ENCODE measurements around the gene ILF2. TPM values are rescaled to one million over a fixed set of nuclear protein-coding genes. Genes with fewer than 3 reads are reported as not detected.
"Not testable (repeated sequence)": the region's sequence is repeated elsewhere in the genome, so short reads cannot be mapped to it uniquely, and the experiment has no call there.

Gene ILF2
- total and polyA plus RNA-seq, 4 donors: 46.7 to 133 (median 111) TPM

GRCh38 chr1:153642161-153642560 lies 28.6 kb downstream of the ILF2 start:
- Histone ChIP-seq H3K36me3 (ENCODE audit: control insufficient read depth in 4 of 4, insufficient read depth in 4 of 4, low read length in 4 of 4) (peaks cover 46 to 67% (median 53%) of the 10 kb centered on the region in 4 donors), H3K27ac (ENCODE audit: low read depth in 1 of 2, low read length in 1 of 2) (no peak overlapping the region), H3K27me3 (ENCODE audit: control insufficient read depth in 3 of 3, insufficient read depth in 3 of 3, low read length in 2 of 3) (no peaks in the 10 kb centered on the region), H3K9me3 (ENCODE audit: control insufficient read depth in 4 of 4, insufficient read depth in 3 of 4, low read length in 3 of 4) (no peaks in the 10 kb centered on the region), H3K9ac (ENCODE audit: insufficient read depth in 1 of 2, low read length in 2 of 2) (no peak overlapping the region), H3K4me3 (no peak overlapping the region), H3K4me1 (ENCODE audit: control insufficient read depth in 5 of 5, insufficient read depth in 5 of 5, low read length in 5 of 5) (peaks cover 0 to 11% (median 0%) of the 10 kb centered on the region in 5 donors)
- DNase-seq (no peak), ATAC-seq (ENCODE audit: insufficient read depth, low FRiP score) (no peak)
- no peak for TF ChIP-seq CTCF (IDR thresholded peaks at IDR 0.05; ENCODE audit: control extremely low read depth, extremely low read depth)
- 89 to 93% methylated on average over 11 of the region's 11 CpGs for WGBS, 2 donors

- Histone ChIP-seq H3K4me3 (no peak overlapping the region), H3K27me3 (ENCODE audit: control insufficient read depth in 3 of 3, insufficient read depth in 3 of 3, low read length in 2 of 3) (no peaks in the 10 kb centered on the region), H3K27ac (ENCODE audit: low read depth in 1 of 2, low read length in 1 of 2) (peak overlapping the region in 1 of 2 donors; percentile 51), H3K36me3 (ENCODE audit: control insufficient read depth in 4 of 4, insufficient read depth in 4 of 4, low read length in 4 of 4) (peaks cover 50 to 77% (median 61%) of the 10 kb centered on the region in 4 donors), H3K4me1 (ENCODE audit: control insufficient read depth in 5 of 5, insufficient read depth in 5 of 5, low read length in 5 of 5) (peaks cover 0 to 15% (median under 1%) of the 10 kb centered on the region in 5 donors), H3K9ac (ENCODE audit: insufficient read depth in 1 of 2, low read length in 2 of 2) (peak overlapping the region in 1 of 2 donors; percentile 20), H3K9me3 (ENCODE audit: control insufficient read depth in 4 of 4, insufficient read depth in 3 of 4, low read length in 3 of 4) (no peaks in the 10 kb centered on the region)
- TF ChIP-seq CTCF (IDR thresholded peaks at IDR 0.05; ENCODE audit: control extremely low read depth, extremely low read depth): no peak
- 77 to 82% methylated on average over 6 of the region's 6 CpGs for WGBS, 2 donors
- no peak for ATAC-seq (ENCODE audit: insufficient read depth, low FRiP score)
- DNase-seq: no peak
Measured at GRCh38 chr1:153640861-153641260, 29.9 kb downstream of the ILF2 start.

- H3K27me3 ChIP-seq (ENCODE audit: control insufficient read depth in 3 of 3, insufficient read depth in 3 of 3, low read length in 2 of 3); H3K9ac ChIP-seq (ENCODE audit: insufficient read depth in 1 of 2, low read length in 2 of 2); DNase-seq; H3K4me3 ChIP-seq; H3K9me3 ChIP-seq (ENCODE audit: control insufficient read depth in 4 of 4, insufficient read depth in 3 of 4, low read length in 3 of 4); ATAC-seq (ENCODE audit: insufficient read depth, low FRiP score): not testable (repeated sequence)
- WGBS, 2 donors: 80 to 97% methylated on average over 5 of the region's 5 CpGs
- Histone ChIP-seq H3K4me1 (ENCODE audit: control insufficient read depth in 5 of 5, insufficient read depth in 5 of 5, low read length in 5 of 5) (peaks cover 0 to 15% (median 5%) of the 10 kb centered on the region in 5 donors), H3K27ac (ENCODE audit: low read depth in 1 of 2, low read length in 1 of 2) (peak overlapping the region in 1 of 2 donors; percentile 59), H3K36me3 (ENCODE audit: control insufficient read depth in 4 of 4, insufficient read depth in 4 of 4, low read length in 4 of 4) (peaks cover 46 to 70% (median 55%) of the 10 kb centered on the region in 4 donors)
Measured at GRCh38 chr1:153640213-153640612, 30.6 kb downstream of the ILF2 start.

- no peak overlapping the region for H3K27ac ChIP-seq (ENCODE audit: low read depth in 1 of 2, low read length in 1 of 2)
- no peak for TF ChIP-seq CTCF (IDR thresholded peaks at IDR 0.05; ENCODE audit: control extremely low read depth, extremely low read depth)
- no peak for DNase-seq
- no peak for ATAC-seq (ENCODE audit: insufficient read depth, low FRiP score)
- no peak overlapping the region for H3K4me3 ChIP-seq
- WGBS, 2 donors: 87 to 92% methylated on average over 3 of the region's 3 CpGs
- no peaks in the 10 kb centered on the region for H3K27me3 ChIP-seq (ENCODE audit: control insufficient read depth in 3 of 3, insufficient read depth in 3 of 3, low read length in 2 of 3)
- H3K36me3 ChIP-seq (ENCODE audit: control insufficient read depth in 4 of 4, insufficient read depth in 4 of 4, low read length in 4 of 4): peaks cover 41 to 65% (median 51%) of the 10 kb centered on the region in 4 donors
- peaks cover 0 to 15% (median 5%) of the 10 kb centered on the region in 5 donors for H3K4me1 ChIP-seq (ENCODE audit: control insufficient read depth in 5 of 5, insufficient read depth in 5 of 5, low read length in 5 of 5)
- H3K9ac ChIP-seq (ENCODE audit: insufficient read depth in 1 of 2, low read length in 2 of 2): no peak overlapping the region
- H3K9me3 ChIP-seq (ENCODE audit: control insufficient read depth in 4 of 4, insufficient read depth in 3 of 4, low read length in 3 of 4): no peaks in the 10 kb centered on the region
Measured at GRCh38 chr1:153639280-153639679, 31.5 kb downstream of the ILF2 start.
